ENCODE data around the gene CASP8.

The CASP8 gene

GRCh38 chr2:201242571-201243277, 17.6 kb upstream of the CASP8 start:
- no peak for DNase-seq (ENCODE audit: low spot score)

GRCh38 chr2:201244829-201245228, 15.5 kb upstream of the CASP8 start:
- FAIRE-seq, result no peak
- no peak for DNase-seq (ENCODE audit: low spot score)

More at GRCh38 chr2:201242571-201243277, 17.6 kb upstream of the CASP8 start:
- no peak for FAIRE-seq

- FAIRE-seq, result no peak
Observed at GRCh38 chr2:201246280-201246679, 14.1 kb upstream of the CASP8 start.

GRCh38 chr2:201248288-201248844, 12.0 kb upstream of the CASP8 start:
- no peak for DNase-seq (ENCODE audit: low spot score)
- no peak for FAIRE-seq

More at GRCh38 chr2:201246280-201246679, 14.1 kb upstream of the CASP8 start:
- no peak for DNase-seq (ENCODE audit: low spot score)

GRCh38 chr2:201249889-201250288, 10.4 kb upstream of the CASP8 start:
- DNase-seq (ENCODE audit: low spot score) (no peak), FAIRE-seq (no peak)

- FAIRE-seq (no peak), DNase-seq (ENCODE audit: low spot score) (no peak)
Observed at GRCh38 chr2:201250741-201251140, 9.6 kb upstream of the CASP8 start.

- no peak for DNase-seq (ENCODE audit: low spot score)
- FAIRE-seq, result no peak
Observed at GRCh38 chr2:201254081-201254730, 6.1 kb upstream of the CASP8 start.

GRCh38 chr2:201255408-201256033, 4.8 kb upstream of the CASP8 start:
- FAIRE-seq, result no peak

GRCh38 chr2:201256082-201256481, 4.3 kb upstream of the CASP8 start:
- FAIRE-seq (no peak), DNase-seq (ENCODE audit: low spot score) (no peak)

More at GRCh38 chr2:201255408-201256033, 4.8 kb upstream of the CASP8 start:
- DNase-seq (ENCODE audit: low spot score), result no peak

GRCh38 chr2:201257381-201257955, 2.9 kb upstream of the CASP8 start:
- DNase-seq (ENCODE audit: low spot score), result peak; percentile 58
- no peak for FAIRE-seq

GRCh38 chr2:201257956-201258665, 2.2 kb upstream of the CASP8 start:
- no peak for FAIRE-seq
- DNase-seq (ENCODE audit: low spot score), result peak; percentile 75

- FAIRE-seq (no peak), DNase-seq (ENCODE audit: low spot score) (no peak)
Observed at GRCh38 chr2:201258666-201259615, 1.4 kb upstream of the CASP8 start.

GRCh38 chr2:201261471-201261870, 1.1 kb downstream of the CASP8 start:
- DNase-seq (ENCODE audit: low spot score), result no peak
- no peak for FAIRE-seq

GRCh38 chr2:201261906-201262305, 1.6 kb downstream of the CASP8 start:
- no peak for DNase-seq (ENCODE audit: low spot score)
- FAIRE-seq, result no peak

GRCh38 chr2:201262718-201263117, 2.4 kb downstream of the CASP8 start:
- no peak for DNase-seq (ENCODE audit: low spot score)
- FAIRE-seq, result no peak

- no peak for DNase-seq (ENCODE audit: low spot score)
- FAIRE-seq, result no peak
Observed at GRCh38 chr2:201263779-201264178, 3.4 kb downstream of the CASP8 start.

- DNase-seq (ENCODE audit: low spot score) (no peak), FAIRE-seq (no peak)
Observed at GRCh38 chr2:201264472-201265173, 4.3 kb downstream of the CASP8 start.

GRCh38 chr2:201266629-201267028, 6.3 kb downstream of the CASP8 start:
- no peak for DNase-seq (ENCODE audit: low spot score)
- no peak for FAIRE-seq

GRCh38 chr2:201267278-201268030, 7.1 kb downstream of the CASP8 start:
- FAIRE-seq (no peak), DNase-seq (ENCODE audit: low spot score) (no peak)
